NCI-H345 treated with DMSO at 0.1 percent for 48 hours (cell line): Measurements from ENCODE around the gene PPM1F.

ENCODE experiments used
- DNase-seq: peaks from one replicate; lab custom pipeline; 2025; ENCODE audit not compliant: unreplicated experiment; lab: John Stamatoyannopoulos, UW

Gene PPM1F

DNA sequence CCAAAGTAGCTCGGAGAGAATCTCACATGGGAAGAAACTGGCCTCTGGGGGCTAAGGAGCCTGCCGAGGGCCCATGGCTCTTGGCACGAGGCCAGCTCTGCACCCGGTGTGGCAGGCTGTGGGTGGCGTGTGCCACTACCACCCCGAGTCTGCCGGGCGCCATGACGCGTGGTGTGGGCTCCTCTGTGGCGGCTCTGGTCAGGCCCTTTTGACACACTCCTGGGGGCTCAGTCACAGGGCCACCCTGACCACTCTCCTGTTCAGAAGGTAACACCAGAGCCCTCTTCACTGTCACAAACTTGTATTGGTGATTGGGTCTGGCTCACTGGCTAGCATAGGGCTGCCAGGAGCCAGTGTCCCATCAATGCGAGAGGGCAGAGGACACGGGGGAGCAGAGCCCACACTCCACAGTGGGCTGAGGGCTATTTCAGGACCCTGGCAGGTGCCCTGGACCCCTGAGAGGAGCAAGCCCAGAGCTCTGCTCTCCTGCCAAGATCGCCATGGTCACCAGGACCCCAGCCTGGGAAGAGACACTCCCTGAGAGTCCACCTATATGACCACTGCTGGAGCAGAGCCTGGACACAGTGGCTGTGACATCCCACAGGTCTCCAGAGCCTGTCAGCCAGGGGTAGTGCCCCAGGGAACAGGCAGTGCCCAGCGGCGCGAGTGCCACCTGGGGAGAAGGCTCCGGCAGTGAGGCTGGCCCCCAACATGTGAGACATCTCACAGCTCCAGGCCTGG lies 8.6 kb upstream of the PPM1F start:
- DNase-seq = no peak

DNA sequence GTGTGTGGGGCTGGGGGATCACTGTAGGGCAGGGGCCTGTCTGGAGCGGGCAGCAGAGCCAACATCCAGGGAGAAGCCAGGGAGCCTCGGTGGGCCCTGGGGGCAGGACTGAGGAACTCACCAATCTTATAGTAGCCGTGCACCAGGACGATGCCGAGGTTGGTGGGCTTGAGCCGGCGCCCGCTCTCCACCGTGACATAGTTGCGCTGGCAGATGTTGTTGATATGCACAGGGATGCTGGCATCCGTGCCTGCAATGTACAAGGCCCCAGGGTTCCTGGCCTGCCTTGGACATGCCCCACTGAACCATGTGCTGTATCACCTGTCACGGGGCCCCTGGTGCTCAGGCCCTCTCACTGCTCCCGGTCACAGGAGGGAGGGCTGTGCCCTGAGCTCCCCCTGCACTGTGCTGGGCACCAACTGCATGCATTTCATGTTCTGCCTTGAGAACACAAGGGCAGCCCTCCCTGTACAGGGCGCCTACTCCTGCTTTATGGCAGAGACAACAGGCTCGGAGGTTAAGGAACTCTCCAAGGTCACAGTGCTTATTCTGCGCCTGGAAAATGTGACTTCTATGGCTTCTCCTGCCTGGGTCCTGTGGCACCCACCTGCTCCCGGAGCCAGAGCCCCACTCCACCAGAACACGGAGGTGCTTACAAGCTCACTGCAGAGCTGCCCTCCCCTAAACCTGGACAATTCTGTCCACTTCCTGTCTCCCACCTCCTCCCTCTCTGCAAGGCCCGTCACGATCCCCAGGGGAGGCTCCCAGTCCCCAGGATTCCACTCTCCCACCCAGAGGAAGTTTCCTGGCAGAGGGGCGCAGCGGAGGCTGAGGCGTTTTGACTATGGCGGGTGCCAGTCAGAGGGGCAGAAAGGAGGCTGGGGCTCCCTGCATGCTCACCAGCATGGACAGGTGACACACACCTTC lies 7.8 kb upstream of the PPM1F start:
- no peak for DNase-seq

DNA sequence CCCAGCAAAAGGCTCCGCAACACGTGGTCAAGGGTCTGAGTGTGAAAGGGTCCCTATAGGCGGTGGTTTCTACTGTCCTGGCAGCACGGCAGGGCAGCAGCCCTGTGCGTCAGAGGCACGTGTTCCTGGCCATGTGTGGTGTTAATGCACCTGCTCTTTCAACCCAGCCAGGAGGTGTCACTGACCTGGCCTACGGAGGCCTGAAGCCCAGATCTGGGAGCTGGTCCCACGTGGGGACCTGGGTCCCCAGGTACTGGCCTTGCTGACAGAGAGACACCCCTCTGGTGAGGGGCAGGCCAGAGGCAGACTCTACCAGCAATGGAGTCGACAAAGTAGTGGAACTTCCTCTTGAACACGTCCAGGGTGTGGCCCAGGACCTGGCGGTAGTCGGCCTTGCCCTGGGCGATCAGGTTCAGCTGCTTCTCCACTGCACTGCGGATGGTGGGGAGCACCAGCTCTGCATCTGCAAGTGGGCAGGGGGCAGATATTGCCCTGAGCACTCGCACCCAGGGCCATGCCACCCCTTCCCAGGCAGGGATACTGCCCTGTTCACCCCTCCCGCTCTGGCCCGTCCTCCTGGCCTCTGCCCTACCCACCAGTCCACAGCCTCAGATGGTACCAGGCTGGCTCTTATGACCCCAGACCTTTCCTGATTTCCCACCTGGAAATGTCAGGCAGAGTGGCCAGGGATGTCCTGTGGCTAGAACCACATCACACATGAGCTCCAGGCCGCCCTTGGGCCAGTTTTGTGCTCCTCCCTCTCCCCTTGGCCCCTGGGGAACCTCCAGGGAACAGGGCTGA lies 6.8 kb upstream of the PPM1F start:
- DNase-seq = no peak

DNA sequence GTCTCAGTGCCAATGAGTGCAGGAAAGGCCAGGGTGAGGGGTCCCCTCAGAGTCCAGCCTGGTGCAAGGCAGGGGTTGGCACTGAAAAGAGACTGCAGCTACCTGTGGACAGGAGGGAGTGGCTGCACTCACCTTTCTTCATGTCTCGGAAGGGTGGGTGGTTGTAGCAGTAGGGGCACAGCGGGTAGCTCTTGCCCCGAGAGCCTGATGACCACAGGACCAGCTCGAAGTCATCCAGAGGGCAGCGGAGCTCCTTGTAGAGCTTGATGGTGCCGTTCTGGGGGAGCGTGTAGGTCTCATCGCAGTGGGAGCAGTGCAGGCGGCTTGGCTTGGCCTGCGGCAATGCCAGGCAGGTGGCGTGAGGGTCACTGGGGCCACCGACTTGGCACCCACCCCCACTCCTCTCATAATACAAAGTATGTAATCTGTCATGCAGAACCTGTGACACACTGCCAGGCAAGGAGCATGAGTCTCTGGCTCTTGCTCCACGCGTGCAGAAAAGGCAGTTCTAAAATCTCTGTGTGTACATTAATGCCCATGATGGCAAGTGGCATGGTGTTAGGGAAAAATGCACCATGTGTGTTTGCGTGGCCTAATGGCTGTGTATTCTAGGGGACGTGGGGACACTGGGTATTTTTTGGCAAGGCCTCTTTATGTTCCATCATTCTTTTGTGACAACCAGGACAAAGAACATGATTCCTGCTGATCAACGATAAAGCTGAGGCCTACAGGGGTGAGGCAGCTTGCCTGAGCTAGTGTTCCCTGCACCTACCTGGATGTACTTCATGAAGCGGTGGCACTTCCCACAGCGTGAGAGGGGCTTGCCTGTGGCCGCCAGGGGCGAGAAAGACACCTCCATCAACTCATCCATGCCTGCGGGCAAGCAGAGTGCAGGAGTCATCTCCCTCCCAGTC lies 6.0 kb upstream of the PPM1F start:
- DNase-seq = no peak

DNA sequence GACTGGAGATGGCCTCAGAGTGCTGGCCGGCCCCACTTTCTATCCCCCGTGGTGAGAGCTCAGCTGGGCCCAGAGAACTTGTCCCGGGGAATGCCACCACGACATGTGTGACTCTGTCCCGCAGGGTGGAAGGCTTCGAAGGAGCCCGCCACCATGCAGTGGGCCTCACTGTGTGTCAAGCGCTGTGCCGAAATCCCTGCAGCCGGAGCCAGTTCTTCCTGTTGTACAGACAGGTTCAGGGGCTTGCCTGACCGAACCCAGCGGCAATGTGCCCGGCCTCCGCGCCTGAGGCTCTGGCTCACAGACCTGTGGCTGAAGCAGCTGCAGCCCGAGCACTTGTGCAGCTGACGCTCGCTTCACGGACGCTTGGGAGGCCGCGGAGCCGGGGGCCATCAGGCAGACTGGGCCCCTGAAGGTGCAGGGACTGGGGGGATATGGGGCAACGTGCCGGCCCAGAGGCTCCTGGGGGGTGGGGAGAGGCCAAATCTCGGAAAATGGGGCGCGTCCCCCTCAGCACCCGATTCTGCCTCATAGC lies 650 bp downstream of the PPM1F start:
- no peak for DNase-seq

DNA sequence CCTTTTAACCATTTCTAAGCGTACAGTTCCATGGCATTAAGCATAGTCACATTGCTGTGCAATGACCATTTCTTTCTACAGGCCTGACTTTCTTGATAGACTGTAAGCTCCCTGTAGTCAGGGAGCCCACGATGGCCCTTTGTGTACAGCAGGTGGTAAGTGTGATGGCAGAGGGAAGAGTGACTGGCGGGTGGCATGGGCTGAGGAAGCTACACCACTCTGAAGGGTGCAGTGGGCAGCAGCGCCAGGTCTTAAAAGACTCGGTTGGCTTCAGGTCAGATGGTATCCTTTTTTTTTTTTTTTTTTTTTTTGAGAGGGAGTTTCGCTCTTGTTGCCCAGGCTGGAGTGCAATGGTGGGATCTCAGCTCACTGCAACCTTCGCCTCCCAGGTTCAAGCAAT lies 1.6 kb downstream of the PPM1F start:
- DNase-seq = no peak

DNA sequence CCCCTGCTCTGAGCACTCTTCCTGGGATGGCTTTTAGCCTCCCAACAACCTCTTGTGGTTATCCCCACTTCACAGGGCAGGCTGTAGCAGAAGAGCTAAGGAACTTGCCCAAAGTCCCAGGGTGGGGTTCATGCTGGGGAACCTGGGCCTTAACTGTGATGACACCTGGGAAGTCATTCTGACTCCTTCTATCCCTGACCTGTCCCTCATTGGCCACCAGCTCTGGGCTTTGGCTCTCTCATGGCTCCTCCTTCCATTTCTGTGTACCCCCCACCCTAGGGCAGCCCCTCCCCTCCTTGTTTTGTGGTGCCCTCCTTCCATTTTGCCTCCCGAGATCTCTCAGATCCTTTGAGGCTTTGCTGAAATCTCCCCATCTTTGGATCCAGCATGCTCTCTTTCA lies 2.7 kb downstream of the PPM1F start:
- DNase-seq = no peak

DNA sequence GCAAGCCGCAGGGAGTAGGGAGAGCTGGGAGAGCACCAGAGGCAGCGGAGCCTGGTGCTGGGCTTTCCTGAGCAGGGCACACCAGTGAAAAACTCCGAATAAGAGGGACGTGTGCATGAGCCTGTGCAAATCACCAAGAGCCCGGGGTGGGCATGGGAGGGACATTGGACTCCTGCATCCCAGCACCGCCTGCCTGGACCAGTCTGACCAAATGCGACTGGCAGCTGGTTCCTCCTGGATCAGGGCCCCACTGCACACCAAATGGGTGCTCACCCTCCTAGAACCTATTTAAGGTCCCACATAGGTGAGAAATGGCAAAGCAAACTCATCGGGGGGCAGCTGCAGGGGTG lies 3.1 kb downstream of the PPM1F start:
- no peak for DNase-seq

DNA sequence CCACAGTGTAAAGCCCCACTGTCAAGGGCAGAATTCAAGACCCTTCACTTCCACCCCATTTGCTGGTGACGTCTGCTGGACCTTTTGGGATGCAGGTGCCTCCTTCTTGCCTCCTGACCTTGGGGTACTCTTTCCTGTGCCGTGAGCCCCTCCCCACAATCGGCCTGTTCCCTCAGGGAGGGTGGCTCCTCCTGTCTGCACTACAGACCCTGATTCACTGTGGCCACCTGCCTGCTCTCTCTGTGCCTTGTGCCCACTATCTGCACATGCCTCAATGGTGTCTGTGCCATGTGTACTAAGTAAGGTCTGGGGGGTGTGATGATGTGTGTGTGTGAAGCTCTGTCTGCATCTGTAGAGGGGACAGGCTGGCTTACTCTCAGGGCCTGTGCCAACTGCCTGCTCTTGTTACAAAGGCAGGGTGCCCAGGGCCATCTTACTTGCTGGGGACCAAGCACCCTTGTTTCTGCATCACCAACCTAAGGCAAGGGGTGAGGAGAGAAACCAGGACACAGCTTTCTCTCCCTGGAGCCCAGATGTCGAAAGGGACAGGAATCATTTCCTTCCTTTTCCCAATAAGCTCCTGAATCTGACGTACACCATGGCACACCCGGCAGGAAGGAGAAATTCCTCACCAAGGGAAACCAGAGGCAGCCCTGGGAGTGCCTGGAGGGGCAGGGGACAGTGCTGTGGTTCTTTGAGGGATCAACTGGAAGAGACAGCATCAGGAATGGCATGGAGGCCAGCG lies 3.7 kb downstream of the PPM1F start:
- no peak for DNase-seq

DNA sequence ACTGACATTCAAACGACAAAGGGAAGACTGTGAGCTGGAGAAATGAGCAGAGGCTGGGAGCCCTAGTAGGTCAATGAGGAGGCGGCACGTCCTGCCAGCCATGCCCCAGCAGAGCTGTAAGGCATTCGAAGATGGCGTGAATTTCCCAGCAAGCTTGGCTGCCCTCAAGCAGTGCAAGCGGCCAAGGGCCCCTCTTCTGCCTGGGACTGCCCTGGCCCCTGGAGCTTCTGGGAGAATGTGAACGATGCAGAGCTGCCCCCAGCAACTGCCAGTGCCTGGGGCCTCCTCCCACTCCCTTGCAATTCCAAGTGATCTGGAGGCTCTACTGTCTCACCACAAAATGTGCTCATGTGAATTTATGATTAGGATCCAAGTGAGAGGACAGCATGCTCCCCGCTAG lies 4.3 kb downstream of the PPM1F start:
- DNase-seq = no peak

DNA sequence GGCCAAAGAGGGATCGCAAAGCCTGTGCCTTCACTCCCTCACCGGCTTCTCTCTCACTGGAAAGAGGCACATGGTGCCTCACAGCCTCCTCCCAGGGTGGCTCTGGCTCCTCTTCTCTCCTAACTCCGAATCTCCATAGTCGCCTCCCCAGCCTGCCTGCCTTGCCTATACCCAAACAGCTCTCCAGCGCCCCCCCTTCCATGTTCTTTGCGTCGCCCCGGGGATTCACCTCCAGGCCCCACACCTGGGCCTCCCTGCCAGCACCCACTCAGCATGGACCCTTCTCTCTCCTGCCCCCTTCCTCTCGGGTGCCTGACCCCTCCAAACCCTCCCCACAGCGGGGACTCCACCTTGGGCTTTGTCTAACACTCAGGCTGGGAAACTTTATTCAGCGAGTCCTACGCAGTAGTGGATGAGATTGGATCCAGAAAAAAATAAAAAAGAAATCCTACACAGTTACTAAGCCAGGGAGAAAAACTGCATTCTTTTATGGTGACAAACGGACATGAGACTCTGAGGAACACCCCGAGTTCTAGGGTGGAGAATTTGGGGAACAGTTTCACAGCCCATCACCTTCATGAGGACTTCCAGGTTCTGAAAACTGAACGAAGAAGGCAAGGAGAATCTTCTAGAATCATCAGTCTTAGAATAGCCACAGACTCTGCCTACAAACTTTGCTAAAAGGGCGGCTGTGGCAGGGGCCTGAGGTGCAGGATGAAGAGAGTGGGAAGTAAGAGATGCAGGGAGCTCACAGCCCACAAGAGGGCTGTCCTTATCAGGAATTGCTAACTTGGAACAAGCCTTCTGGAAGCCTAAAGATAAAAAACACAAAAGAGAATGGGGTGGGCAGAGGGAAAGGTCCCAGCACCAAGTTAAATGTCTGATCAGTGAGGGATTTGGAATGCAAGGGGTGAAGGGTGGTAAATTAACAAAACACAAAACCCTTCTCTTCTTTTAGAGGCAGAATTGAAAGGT lies 5.3 kb downstream of the PPM1F start:
- no peak for DNase-seq

DNA sequence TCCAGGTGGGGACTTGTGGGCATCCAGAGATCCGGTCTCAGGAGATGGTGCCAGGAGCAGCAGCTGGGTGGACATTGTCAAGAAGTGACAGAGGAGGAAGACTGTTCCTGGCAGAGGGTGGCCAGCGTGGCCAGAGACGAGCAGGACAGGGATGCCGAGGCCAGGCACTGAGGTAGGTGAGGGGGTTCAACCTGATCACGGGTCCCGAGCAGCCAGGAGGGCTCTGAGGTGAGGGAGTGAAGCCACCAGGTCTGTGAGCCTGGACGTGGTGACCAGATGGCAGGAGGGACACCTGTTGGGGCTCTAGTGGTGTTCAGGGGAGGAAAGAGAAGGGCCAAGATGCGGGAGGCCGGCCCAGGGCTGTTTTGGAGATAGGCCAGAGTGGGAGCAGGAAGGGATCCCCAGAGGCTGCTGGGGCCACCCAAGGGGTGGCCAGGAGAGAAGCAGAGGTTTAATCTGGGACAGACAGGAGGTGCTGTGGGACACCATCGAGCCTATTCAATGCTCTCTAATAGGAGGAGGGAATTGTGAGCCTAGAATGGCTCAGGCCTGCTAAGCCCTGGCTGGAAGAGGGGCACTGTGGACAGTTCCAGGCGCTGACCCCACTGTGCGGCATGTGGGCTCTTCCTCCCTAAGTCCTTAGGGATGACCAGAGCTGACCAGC lies 6.3 kb downstream of the PPM1F start:
- DNase-seq = no peak

DNA sequence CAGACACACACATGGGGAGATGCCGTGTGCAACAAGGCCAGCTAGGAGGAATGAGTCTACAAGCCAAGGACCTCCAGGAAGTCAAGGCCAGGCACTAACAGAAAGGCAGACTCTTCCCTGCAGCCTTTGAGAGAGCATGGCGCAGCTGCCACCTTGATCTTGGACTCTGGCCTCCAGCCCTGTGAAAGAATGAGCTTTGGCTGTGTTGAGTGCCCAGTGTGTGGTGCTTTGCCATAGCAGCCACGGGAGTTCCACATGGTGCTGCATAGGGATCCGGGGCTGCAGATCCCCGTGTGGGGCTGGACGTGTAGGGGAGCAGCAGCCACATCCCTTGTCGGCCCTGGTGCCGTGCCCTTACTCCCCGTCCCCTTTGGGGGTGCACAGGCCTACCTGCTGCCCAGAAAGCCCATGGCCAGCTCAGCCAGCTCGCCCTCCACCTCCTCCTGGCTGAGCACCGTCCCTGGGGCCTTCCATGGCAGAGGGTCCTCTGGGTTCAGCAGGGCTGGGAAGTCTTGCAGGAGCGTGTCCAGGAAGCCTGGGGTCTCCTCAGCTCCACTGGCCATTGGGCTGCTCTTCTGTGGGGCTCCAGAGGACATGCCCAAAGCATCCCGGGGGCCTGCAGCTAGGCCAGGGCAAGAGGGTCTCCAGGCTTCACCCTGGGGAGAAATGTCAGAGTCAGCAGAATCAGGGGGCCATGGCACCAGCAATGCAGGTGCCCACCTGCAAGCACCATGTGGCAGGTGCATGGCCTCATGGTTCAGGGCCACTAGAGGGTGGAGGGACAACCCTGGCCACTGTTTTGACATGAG lies 7.0 kb downstream of the PPM1F start:
- DNase-seq = no peak

DNA sequence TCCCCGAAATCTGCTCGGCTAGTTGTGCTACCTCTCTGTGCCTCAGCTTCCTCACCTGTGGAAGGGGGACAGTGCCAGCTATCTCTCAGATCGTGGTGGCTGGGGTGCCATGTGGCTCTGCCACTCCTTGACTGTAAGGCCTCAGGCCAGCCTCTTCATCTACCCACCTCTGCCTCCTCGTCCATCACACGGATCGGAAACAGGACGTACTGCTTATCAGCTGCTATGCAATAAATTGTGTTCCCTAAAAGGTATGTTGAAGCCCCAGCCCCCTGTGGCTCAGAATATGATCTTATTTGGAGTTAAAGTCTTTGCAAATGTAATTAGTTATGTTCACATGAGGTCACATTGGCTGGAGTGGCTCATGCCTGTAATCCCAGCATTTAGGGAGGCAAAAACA lies 7.8 kb downstream of the PPM1F start:
- no peak for DNase-seq

DNA sequence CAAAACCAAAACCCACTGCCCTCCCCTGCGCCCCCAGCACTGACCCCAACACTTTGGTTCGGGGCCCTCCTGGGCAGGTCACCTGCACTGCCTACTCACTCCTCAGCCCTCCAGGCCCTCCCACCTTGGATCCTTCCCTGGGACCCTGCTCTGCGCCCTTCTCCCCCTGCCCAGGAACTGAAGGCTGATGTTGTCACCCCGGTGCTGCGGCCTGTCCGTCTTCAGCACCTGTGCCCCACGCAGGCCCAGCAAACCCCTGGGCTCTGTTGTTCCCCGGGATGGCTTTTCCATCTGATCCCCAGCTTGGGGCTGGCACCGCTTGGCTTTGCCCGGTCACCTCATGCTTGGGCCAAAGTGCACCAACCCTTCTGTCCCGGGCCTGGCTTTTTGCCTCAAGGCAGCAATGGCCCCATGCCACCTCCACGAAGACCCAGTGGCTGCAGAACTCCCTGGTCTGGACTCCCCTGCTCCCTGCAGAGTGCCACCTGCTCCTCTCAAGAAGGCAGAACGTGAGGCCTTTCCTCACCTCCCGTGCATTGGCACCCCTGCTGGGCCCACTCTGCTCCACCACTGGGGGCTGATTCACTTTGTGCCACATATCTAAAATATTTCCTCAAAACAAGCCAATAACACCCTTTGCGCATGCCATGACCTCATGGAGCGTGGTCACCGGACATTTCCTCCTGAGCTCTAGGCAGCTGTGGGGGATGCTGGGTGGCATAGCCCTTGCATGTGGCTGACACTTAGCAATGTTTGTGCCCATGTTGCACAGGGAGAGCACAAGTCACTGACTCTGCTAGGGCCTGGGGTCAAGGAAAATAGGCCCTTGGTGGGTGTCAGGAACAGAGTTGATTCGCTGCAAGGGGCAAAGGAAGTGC lies 8.8 kb downstream of the PPM1F start:
- no peak for DNase-seq
